Ecto neural progenitor cell (in vitro differentiated cells): ENCODE results near the gene ERCC4.

Source experiments
- DNase-seq: peaks from one replicate; pipeline ENCODE4 v3.0.0-alpha.2; 2018; ENCODE audit warnings: low spot score

The ERCC4 gene

GRCh38 chr16:13911306-13911705 is 8.6 kb upstream of the ERCC4 start:
- no peak for DNase-seq

- DNase-seq, result no peak
Observed at GRCh38 chr16:13911871-13912270, 8.1 kb upstream of the ERCC4 start.

GRCh38 chr16:13912891-13913290 is 7.1 kb upstream of the ERCC4 start:
- no peak for DNase-seq

- DNase-seq, result no peak
Observed at GRCh38 chr16:13913374-13914292, 6.3 kb upstream of the ERCC4 start.

GRCh38 chr16:13915033-13915635 is 4.8 kb upstream of the ERCC4 start:
- no peak for DNase-seq

GRCh38 chr16:13919330-13919682 is 648 bp upstream of the ERCC4 start:
- no peak for DNase-seq

- no peak for DNase-seq
Observed at GRCh38 chr16:13920510-13920818, 510 bp downstream of the ERCC4 start.

- no peak for DNase-seq
Observed at GRCh38 chr16:13921328-13921727, 1.4 kb downstream of the ERCC4 start.

- DNase-seq, result no peak
Observed at GRCh38 chr16:13923703-13924298, 3.8 kb downstream of the ERCC4 start.

GRCh38 chr16:13926464-13926863 is 6.5 kb downstream of the ERCC4 start:
- DNase-seq, result no peak

GRCh38 chr16:13926891-13927290 is 6.9 kb downstream of the ERCC4 start:
- no peak for DNase-seq

- no peak for DNase-seq
Observed at GRCh38 chr16:13928646-13929045, 8.7 kb downstream of the ERCC4 start.

GRCh38 chr16:13931845-13932244 is 11.9 kb downstream of the ERCC4 start:
- no peak for DNase-seq

GRCh38 chr16:13935408-13935807 is 15.5 kb downstream of the ERCC4 start:
- peak; percentile 61 for DNase-seq

GRCh38 chr16:13936155-13936554 is 16.2 kb downstream of the ERCC4 start:
- DNase-seq, result no peak

GRCh38 chr16:13936596-13937081 is 16.7 kb downstream of the ERCC4 start:
- DNase-seq, result no peak

- no peak for DNase-seq
Observed at GRCh38 chr16:13937411-13937810, 17.5 kb downstream of the ERCC4 start.

GRCh38 chr16:13938480-13938879 is 18.5 kb downstream of the ERCC4 start:
- DNase-seq, result no peak

- no peak for DNase-seq
Observed at GRCh38 chr16:13939821-13940220, 19.9 kb downstream of the ERCC4 start.

GRCh38 chr16:13940397-13940933 is 20.5 kb downstream of the ERCC4 start:
- no peak for DNase-seq

GRCh38 chr16:13944816-13945215 is 24.9 kb downstream of the ERCC4 start:
- DNase-seq, result no peak

- no peak for DNase-seq
Observed at GRCh38 chr16:13945744-13946485, 26.0 kb downstream of the ERCC4 start.
